ENCODE results near the gene UBE3D. TPM values are rescaled to one million over a fixed set of nuclear protein-coding genes. Genes with fewer than 3 reads are reported as not detected.
"Not testable (repeated sequence)": the region's sequence is repeated elsewhere in the genome, so short reads cannot be mapped to it uniquely, and the experiment has no call there.

Gene UBE3D
- polyA plus RNA-seq, 1 donor (not counting 4 experiments of a cell fraction or from before 2014, with no cell fraction given): 6.3 TPM

GRCh38 chr6:82894653-82895259 lies 170.9 kb downstream of the UBE3D start:
- H3K9me3 ChIP-seq (ENCODE audit: control insufficient read depth, low read depth, low read length): no peaks in the 10 kb centered on the region
- H3K4me3 ChIP-seq (ENCODE audit: control insufficient read depth in 2 of 3, extremely low read depth in 1 of 3, insufficient read depth in 2 of 3, low read depth in 1 of 3, low read length in 3 of 3): no peak overlapping the region
- no peaks in the 10 kb centered on the region for H4K20me1 ChIP-seq (ENCODE audit: control insufficient read depth, extremely low read depth, insufficient read depth, low read length)
- FAIRE-seq (no peak), DNase-seq (ENCODE audit: low read depth, low spot score) (no peak)
- no peak overlapping the region for H3K27ac ChIP-seq (ENCODE audit: control insufficient read depth, insufficient read depth, low read length)
- H3K9ac ChIP-seq (ENCODE audit: control insufficient read depth, extremely low read depth, insufficient read depth, low read length): no peak overlapping the region
- no peaks in the 10 kb centered on the region for H3K9me1 ChIP-seq (ENCODE audit: control insufficient read depth, extremely low read depth, insufficient read depth, low read length)
- peaks cover 5% of the 10 kb centered on the region for H3K4me1 ChIP-seq (ENCODE audit: control insufficient read depth, extremely low read depth, insufficient read depth, low read length)
- H3K79me2 ChIP-seq (ENCODE audit: control insufficient read depth, insufficient read depth, low read length): no peaks in the 10 kb centered on the region
- dilution Hi-C loops (cut with MboI; ENCODE audit: extremely low pct_ligation_motif_present, low sequenced_read_pairs): no loop called here
- H3K27me3 ChIP-seq (ENCODE audit: control insufficient read depth, extremely low read depth, insufficient read depth, low read length): no peaks in the 10 kb centered on the region
- TF ChIP-seq EZH2 (IDR thresholded peaks at IDR 0.05; ENCODE audit: low read length): no peak
- TF ChIP-seq, protein P1, sequence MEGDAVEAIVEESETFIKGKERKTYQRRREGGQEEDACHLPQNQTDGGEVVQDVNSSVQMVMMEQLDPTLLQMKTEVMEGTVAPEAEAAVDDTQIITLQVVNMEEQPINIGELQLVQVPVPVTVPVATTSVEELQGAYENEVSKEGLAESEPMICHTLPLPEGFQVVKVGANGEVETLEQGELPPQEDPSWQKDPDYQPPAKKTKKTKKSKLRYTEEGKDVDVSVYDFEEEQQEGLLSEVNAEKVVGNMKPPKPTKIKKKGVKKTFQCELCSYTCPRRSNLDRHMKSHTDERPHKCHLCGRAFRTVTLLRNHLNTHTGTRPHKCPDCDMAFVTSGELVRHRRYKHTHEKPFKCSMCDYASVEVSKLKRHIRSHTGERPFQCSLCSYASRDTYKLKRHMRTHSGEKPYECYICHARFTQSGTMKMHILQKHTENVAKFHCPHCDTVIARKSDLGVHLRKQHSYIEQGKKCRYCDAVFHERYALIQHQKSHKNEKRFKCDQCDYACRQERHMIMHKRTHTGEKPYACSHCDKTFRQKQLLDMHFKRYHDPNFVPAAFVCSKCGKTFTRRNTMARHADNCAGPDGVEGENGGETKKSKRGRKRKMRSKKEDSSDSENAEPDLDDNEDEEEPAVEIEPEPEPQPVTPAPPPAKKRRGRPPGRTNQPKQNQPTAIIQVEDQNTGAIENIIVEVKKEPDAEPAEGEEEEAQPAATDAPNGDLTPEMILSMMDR (optimal IDR thresholded peaks at IDR 0.05 in 1 of 3, IDR thresholded peaks at IDR 0.05 in 1 of 3, conservative IDR thresholded peaks at IDR 0.05 in 1 of 3; ENCODE audit: extremely low read depth in 1 of 3, insufficient read depth in 2 of 3, low read length in 3 of 3): no peak
- H2AFZ ChIP-seq (ENCODE audit: control insufficient read depth, low read length): no peak overlapping the region
- H3K4me2 ChIP-seq (ENCODE audit: control insufficient read depth, extremely low read depth, insufficient read depth, low read depth, low read length): no peak overlapping the region
- H3K36me3 ChIP-seq (ENCODE audit: control insufficient read depth in 2 of 2, extremely low read depth in 1 of 2, insufficient read depth in 2 of 2, low read length in 2 of 2): no peaks in the 10 kb centered on the region

DNA sequence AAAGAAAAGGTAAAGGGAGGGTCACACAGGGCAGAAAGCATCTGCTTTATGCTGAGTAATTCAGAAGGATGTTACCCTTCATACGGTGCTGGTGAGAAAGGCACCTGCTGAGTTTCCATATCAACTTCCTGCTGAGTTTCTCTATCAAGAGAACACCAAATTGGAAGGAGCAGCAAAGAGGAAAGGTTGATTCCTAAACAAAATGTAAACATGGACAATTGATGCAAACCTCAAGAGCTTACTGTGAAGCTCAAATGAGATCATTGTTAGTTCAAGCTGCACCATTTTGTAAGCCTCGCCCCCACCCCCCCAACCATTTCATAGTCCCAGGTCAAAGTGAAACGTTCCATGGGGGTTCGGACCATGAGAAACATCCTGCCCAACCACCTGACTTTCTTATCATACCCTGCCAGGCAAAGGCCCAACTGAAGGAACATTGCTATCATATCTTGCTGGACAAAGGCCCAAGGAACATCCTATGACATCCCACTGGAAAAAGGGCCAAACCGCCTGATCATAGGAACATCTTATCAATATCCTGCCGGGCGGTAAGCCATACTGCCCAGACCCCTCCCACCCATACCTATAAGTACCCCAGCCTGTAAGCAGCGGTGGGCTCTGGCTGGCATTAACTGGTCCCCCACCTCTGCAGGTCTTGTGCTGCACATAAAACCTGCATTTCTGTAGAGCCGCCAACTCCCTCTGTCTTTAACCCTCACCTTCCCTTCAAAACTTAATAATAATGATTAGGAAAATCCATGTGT lies 171.6 kb downstream of the UBE3D start:
- TF ChIP-seq, protein P1 (optimal IDR thresholded peaks at IDR 0.05 in 1 of 3, IDR thresholded peaks at IDR 0.05 in 1 of 3, conservative IDR thresholded peaks at IDR 0.05 in 1 of 3; ENCODE audit: extremely low read depth in 1 of 3, insufficient read depth in 2 of 3, low read length in 3 of 3): no peak
- TF ChIP-seq EZH2 (IDR thresholded peaks at IDR 0.05; ENCODE audit: low read length): no peak
- no peak overlapping the region for H3K9ac ChIP-seq (ENCODE audit: control insufficient read depth, extremely low read depth, insufficient read depth, low read length)
- no peaks in the 10 kb centered on the region for H4K20me1 ChIP-seq (ENCODE audit: control insufficient read depth, extremely low read depth, insufficient read depth, low read length)
- FAIRE-seq (no peak), DNase-seq (ENCODE audit: low read depth, low spot score) (no peak)
- no peaks in the 10 kb centered on the region for H3K79me2 ChIP-seq (ENCODE audit: control insufficient read depth, insufficient read depth, low read length)
- no peak overlapping the region for H3K4me2 ChIP-seq (ENCODE audit: control insufficient read depth, extremely low read depth, insufficient read depth, low read depth, low read length)
- H3K4me1 ChIP-seq (ENCODE audit: control insufficient read depth, extremely low read depth, insufficient read depth, low read length): peaks cover 5% of the 10 kb centered on the region
- no peak overlapping the region for H3K27ac ChIP-seq (ENCODE audit: control insufficient read depth, insufficient read depth, low read length)
- no peak overlapping the region for H2AFZ ChIP-seq (ENCODE audit: control insufficient read depth, low read length)
- H3K9me1 ChIP-seq (ENCODE audit: control insufficient read depth, extremely low read depth, insufficient read depth, low read length): no peaks in the 10 kb centered on the region
- no peaks in the 10 kb centered on the region for H3K9me3 ChIP-seq (ENCODE audit: control insufficient read depth, low read depth, low read length)
- no peaks in the 10 kb centered on the region for H3K27me3 ChIP-seq (ENCODE audit: control insufficient read depth, extremely low read depth, insufficient read depth, low read length)
- dilution Hi-C loops (cut with MboI; ENCODE audit: extremely low pct_ligation_motif_present, low sequenced_read_pairs): no loop called here
- no peaks in the 10 kb centered on the region for H3K36me3 ChIP-seq (ENCODE audit: control insufficient read depth in 2 of 2, extremely low read depth in 1 of 2, insufficient read depth in 2 of 2, low read length in 2 of 2)
- no peak overlapping the region for H3K4me3 ChIP-seq (ENCODE audit: control insufficient read depth in 2 of 3, extremely low read depth in 1 of 3, insufficient read depth in 2 of 3, low read depth in 1 of 3, low read length in 3 of 3)

DNA sequence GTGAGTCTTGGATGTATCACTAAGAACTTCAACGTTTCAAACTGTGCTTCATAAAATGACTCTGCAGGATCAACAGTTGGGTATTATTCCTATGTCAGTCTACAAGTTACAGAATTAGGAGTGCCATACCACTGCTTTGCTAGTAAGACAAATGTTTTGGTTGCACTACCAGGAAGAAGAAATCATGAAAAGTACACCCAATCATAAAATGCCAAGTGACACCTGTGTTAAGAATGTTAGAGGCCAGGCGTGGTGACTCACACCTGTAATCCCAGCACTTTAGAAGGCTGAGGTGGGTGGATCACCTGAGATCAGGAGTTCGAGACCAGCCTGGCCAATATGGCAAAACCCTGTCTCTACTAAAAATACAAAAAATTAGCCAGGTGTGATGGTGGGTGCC lies 174.1 kb downstream of the UBE3D start:
- H3K9ac ChIP-seq (ENCODE audit: control insufficient read depth, extremely low read depth, insufficient read depth, low read length); H3K9me3 ChIP-seq (ENCODE audit: control insufficient read depth, low read depth, low read length); H2AFZ ChIP-seq (ENCODE audit: control insufficient read depth, low read length); H3K36me3 ChIP-seq (ENCODE audit: control insufficient read depth in 2 of 2, extremely low read depth in 1 of 2, insufficient read depth in 2 of 2, low read length in 2 of 2); H3K27ac ChIP-seq (ENCODE audit: control insufficient read depth, insufficient read depth, low read length); H3K4me1 ChIP-seq (ENCODE audit: control insufficient read depth, extremely low read depth, insufficient read depth, low read length); FAIRE-seq; H4K20me1 ChIP-seq (ENCODE audit: control insufficient read depth, extremely low read depth, insufficient read depth, low read length); H3K4me2 ChIP-seq (ENCODE audit: control insufficient read depth, extremely low read depth, insufficient read depth, low read depth, low read length); dilution Hi-C loops (cut with MboI; ENCODE audit: extremely low pct_ligation_motif_present, low sequenced_read_pairs); H3K27me3 ChIP-seq (ENCODE audit: control insufficient read depth, extremely low read depth, insufficient read depth, low read length); H3K4me3 ChIP-seq (ENCODE audit: control insufficient read depth in 2 of 3, extremely low read depth in 1 of 3, insufficient read depth in 2 of 3, low read depth in 1 of 3, low read length in 3 of 3); DNase-seq (ENCODE audit: low read depth, low spot score); H3K79me2 ChIP-seq (ENCODE audit: control insufficient read depth, insufficient read depth, low read length); H3K9me1 ChIP-seq (ENCODE audit: control insufficient read depth, extremely low read depth, insufficient read depth, low read length): not testable (repeated sequence)

Measured in keratinocyte (primary cell).